Gastrocnemius medialis (tissue), 4 donors: ENCODE measurements around the gene MCRIP2.

Experiments
- CTCF ChIP-seq, 5 experiments: fragments of 450-650 bp in 3 of 5; fragments of 200-600 bp in 2 of 5; sonication (generic) in 2 of 5; IDR thresholded peaks in 4 of 5; conservative IDR thresholded peaks in 1 of 5; 1 replicate in 4 of 5; 2 replicates in 1 of 5; pipeline ENCODE4 v1.5.1; 2016 to 2019; ENCODE audit warnings: antibody characterized with exemption in 5 of 5, mild to moderate bottlenecking in 3 of 5, moderate library complexity in 3 of 5
- POLR2A ChIP-seq, 2 donors: fragments of 450-650 bp; IDR thresholded peaks; one replicate each; pipeline ENCODE4 v1.6.1; 2017; ENCODE audit warnings: antibody characterized with exemption in 2 of 2, mild to moderate bottlenecking in 2 of 2, moderate library complexity in 2 of 2

GRCh38 chr16:633336-634050, 8.1 kb upstream of the MCRIP2 start:
- TF ChIP-seq CTCF (IDR thresholded peaks at IDR 0.05 in 4 of 5, conservative IDR thresholded peaks at IDR 0.05 in 1 of 5) (no peak), POLR2A (IDR thresholded peaks at IDR 0.05) (no peak)
